T-helper 1 cell treated with Interleukin-12 subunit alpha and Interleukin-12 subunit beta and Interleukin-4 antibody, amounts not matched to agents 30 μg/mL and 1 μg/mL, for 36 hours (primary cell): Measurements from ENCODE around the gene SARS1.

Experiments
- H3K27ac Mint-ChIP-seq: one replicate; pipeline ENCODE4 v1.8.0; 2021; ENCODE audit warnings: mild to moderate bottlenecking, mixed read lengths
- H3K27me3 Mint-ChIP-seq: one replicate; pipeline ENCODE4 v1.8.0; 2021; ENCODE audit warnings: low read depth, mixed read lengths
- H3K36me3 Mint-ChIP-seq: one replicate; pipeline ENCODE4 v1.8.0; 2021; ENCODE audit warnings: low read depth, mixed read lengths
- H3K4me1 Mint-ChIP-seq: one replicate; pipeline ENCODE4 v1.8.0; 2021; ENCODE audit warnings: low read depth, mixed read lengths
- H3K4me3 Mint-ChIP-seq: one replicate; pipeline ENCODE4 v1.8.0; 2021; ENCODE audit warnings: mild to moderate bottlenecking, moderate library complexity, mixed read lengths
- H3K9me3 Mint-ChIP-seq: one replicate; pipeline ENCODE4 v1.8.0; 2021; ENCODE audit warnings: mixed read lengths

Gene SARS1

DNA sequence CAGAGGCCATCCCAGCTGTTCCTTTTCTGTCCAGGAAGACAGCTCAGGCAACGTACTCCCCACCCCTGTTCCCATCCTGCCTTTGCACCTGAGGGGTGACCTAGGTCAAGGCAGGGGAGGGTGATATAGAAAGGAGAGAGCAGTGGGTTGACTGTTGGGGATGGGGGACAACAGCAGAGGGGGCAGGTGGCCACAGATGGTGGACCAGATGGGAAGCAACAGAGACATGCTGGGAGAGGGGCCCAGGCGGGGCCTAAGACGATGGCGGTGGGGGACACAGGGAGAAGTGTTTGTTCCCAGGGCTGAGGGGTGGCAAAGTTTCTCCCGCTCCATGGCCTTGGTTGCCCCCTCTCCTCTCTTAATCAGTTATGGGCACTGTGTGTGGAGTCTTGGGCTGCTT is 42.0 kb downstream of the SARS1 start:
- Mint-ChIP-seq H3K36me3 (no peaks in the 10 kb centered on the region), H3K4me3 (no peak overlapping the region), H3K9me3 (no peaks in the 10 kb centered on the region), H3K27ac (no peak overlapping the region), H3K27me3 (peaks cover 9% of the 10 kb centered on the region), H3K4me1 (no peaks in the 10 kb centered on the region)

DNA sequence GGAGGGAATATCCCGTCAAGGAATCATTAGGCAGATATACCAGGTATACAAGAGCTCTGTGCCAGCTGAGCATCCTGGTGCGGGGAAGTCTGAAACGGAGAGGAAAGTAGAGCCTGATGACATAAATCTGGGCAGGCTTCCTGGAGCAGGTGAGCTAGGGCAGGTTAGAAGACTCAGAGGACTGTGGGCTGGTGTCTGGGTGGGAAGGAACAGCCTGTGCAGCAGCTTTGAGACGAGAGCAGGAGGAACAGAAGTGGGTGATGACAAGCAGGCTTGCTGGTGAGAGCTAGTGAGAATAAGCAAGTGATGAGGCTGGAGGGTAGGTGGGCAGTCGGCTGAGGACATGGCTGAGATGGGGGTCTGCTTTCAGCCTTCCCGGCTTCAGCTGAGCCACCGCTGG is 42.4 kb downstream of the SARS1 start:
- Mint-ChIP-seq H3K4me1 (no peaks in the 10 kb centered on the region), H3K27ac (peak overlapping the region; percentile 5), H3K36me3 (no peaks in the 10 kb centered on the region), H3K27me3 (peaks cover 6% of the 10 kb centered on the region), H3K4me3 (no peak overlapping the region), H3K9me3 (no peaks in the 10 kb centered on the region)

DNA sequence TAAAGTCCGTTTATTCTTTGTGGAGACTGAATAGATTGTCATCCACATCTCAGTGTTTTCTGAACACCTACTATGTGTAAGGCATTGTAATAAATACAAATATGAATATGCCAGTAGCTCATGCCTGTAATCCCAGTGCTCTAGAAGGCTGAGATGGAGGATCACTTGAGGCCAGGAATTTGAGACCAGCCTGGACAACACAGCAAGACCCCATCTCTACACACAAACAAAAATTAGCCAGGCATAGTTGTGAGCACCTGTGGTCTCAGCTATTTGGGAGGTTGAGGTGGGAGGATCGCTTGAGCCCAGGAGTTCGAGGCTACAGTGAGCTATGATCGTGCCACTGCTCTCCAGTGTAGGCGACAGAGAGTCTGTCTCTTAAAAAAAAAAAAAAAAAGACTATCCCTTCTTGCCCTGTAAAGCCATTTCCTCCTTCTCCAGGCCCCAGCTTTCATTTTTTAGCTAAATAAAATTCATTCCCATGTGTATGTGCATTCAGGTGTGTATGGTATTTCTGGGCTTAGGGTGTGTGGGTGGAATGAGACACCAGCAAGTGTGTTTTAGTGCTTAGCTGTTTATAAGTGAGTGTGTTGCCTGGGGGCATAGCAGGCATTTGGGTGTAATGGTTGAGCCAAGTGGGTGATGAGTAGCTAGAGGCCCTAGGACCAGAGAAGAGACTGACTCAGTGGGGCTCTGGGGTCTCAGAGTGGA is 43.4 kb downstream of the SARS1 start:
- Mint-ChIP-seq H3K36me3 (no peaks in the 10 kb centered on the region), H3K27ac (no peak overlapping the region), H3K4me3 (no peak overlapping the region), H3K27me3 (no peaks in the 10 kb centered on the region), H3K4me1 (no peaks in the 10 kb centered on the region), H3K9me3 (no peaks in the 10 kb centered on the region)

DNA sequence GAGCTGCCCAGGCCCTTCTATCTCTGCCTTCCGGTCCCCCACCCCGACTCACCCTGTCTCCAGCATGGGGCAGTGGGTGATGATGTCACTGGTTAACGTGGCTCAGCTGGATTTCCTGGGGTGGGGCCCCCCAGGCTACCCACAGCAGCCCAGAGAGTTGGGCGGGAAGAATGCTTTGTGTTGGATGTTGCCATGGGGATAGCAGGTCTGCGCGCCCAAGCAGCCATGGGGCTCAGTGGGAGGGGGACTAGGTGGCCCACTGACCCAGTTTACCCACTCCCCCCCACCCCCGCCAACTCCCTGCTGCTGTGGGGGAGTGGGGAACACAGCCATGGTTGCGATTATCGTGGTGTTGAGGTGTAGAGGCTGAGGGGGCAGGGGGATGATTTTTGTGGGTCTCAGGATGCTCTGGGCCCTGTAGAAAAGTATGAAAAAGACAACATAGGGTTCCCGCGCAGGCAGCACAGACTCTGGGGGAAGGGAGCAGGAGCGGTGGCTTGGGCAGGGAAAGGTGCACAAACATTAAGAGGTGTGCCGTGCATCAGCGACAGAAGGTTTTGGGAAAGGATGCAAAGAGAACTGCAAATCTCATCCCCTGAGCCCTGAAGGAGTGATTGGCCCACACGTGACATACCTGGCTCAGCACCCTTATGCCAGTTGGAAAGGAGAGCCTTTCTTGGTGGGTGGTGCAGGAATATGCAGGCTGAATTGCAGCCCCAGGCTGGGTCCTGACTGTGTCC is 44.1 kb downstream of the SARS1 start:
- Mint-ChIP-seq H3K4me3 (no peak overlapping the region), H3K27me3 (no peaks in the 10 kb centered on the region), H3K4me1 (no peaks in the 10 kb centered on the region), H3K27ac (no peak overlapping the region), H3K36me3 (no peaks in the 10 kb centered on the region), H3K9me3 (no peaks in the 10 kb centered on the region)

DNA sequence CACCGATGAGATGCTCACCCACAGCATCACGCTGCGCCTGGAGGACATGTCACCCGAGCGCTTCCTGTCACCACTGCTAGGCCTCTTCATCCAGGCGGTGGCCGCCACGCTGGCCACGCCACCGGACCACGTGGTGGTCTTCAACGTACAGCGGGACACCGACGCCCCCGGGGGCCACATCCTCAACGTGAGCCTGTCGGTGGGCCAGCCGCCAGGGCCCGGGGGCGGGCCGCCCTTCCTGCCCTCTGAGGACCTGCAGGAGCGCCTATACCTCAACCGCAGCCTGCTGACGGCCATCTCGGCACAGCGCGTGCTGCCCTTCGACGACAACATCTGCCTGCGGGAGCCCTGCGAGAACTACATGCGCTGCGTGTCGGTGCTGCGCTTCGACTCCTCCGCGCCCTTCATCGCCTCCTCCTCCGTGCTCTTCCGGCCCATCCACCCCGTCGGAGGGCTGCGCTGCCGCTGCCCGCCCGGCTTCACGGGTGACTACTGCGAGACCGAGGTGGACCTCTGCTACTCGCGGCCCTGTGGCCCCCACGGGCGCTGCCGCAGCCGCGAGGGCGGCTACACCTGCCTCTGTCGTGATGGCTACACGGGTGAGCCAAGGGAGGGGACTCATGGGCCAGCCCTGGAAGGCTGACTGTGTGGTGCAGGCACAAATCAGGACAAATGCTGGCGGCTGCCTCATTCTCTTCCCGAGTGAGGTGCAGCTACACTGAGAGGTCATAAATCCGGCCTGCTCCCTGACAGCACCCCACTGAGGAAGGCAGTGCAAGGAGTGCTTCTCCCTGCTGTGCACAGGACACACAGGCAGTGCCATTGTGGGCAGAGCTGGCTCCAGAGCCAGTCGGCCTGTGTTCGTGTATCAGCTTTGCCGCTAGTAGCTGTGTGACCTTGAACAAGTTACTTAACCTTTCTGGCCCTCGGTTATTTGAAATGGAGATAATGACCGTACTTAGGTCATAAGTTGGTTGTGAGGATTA is 45.1 kb downstream of the SARS1 start:
- Mint-ChIP-seq H3K9me3 (no peaks in the 10 kb centered on the region), H3K27ac (no peak overlapping the region), H3K27me3 (no peaks in the 10 kb centered on the region), H3K36me3 (no peaks in the 10 kb centered on the region), H3K4me1 (no peaks in the 10 kb centered on the region), H3K4me3 (no peak overlapping the region)

DNA sequence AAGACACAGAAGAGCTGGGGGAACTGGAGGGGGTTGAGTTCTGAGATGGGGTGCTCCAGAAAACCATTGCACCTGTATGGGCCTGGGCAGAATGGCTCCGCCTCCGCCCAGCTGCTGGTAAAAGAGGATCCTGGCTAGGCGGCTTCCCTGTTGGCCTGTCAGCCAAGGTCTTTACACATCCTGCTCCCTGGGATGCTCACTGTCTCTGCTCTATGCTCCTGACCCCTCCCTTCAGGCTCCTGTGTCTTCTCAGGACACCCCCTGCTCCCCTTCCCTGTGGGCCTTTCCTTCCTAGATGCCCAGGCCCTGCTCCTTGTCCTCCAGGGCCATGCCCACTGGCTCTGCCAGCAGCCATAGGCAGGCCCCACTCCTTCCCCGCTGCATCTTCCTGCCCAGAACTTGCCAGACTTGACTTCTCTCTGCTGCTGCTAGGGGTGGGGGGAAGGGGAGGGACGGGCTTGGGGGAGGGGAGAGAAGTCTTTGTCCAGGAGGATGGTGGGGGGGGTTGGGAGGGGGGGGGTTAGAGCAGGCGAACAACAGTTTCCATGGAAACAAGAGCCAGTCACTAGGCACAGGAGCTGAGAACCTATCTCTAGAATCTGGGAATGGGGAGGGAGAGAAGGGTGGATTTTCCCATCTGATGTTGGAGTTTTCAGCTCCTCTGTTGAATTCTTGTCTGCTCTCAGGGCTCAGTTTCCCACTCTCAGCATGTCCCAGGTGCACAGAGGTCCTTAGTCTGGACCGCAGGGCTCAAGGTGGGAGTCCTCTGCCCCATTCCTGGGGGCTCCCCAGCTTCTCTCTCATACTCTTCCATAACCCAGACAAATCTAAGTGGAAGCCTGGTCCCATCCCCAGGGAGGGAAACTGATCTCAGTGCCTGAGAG is 46.2 kb downstream of the SARS1 start:
- H3K27me3 Mint-ChIP-seq = no peaks in the 10 kb centered on the region
- no peak overlapping the region for H3K4me3 Mint-ChIP-seq
- H3K27ac Mint-ChIP-seq = no peak overlapping the region
- no peaks in the 10 kb centered on the region for H3K36me3 Mint-ChIP-seq
- H3K4me1 Mint-ChIP-seq = no peaks in the 10 kb centered on the region
- H3K9me3 Mint-ChIP-seq = no peaks in the 10 kb centered on the region

DNA sequence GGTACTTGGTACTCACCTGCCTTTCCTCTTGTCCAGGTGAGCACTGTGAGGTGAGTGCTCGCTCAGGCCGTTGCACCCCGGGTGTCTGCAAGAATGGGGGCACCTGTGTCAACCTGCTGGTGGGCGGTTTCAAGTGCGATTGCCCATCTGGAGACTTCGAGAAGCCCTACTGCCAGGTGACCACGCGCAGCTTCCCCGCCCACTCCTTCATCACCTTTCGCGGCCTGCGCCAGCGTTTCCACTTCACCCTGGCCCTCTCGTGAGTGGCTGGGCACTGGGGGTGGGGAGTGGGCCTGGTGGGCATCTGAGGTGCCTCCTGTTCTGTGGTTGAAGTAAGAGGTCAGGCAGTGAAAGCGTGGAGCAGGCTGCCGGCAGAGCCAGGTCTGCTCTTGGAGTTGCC is 47.3 kb downstream of the SARS1 start:
- H3K27me3 Mint-ChIP-seq = no peaks in the 10 kb centered on the region
- H3K27ac Mint-ChIP-seq = no peak overlapping the region
- H3K4me1 Mint-ChIP-seq = no peaks in the 10 kb centered on the region
- no peaks in the 10 kb centered on the region for H3K36me3 Mint-ChIP-seq
- no peak overlapping the region for H3K4me3 Mint-ChIP-seq
- no peaks in the 10 kb centered on the region for H3K9me3 Mint-ChIP-seq

DNA sequence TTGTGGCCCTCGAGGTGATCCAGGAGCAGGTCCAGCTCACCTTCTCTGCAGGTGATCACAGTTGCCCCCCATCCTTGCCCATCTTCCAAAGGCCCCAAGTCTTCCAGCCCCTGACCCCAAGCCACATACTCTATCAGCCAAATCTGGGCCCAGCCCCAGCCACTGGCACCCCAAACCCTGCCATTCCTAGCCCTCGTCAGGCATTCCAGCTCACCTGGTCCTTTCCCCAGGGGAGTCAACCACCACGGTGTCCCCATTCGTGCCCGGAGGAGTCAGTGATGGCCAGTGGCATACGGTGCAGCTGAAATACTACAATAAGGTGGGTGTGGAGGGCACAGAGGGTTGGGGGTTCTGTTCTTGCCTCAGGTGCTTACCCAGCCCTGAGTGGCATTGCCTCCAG is 47.9 kb downstream of the SARS1 start:
- H3K27me3 Mint-ChIP-seq = no peaks in the 10 kb centered on the region
- H3K27ac Mint-ChIP-seq = no peak overlapping the region
- no peaks in the 10 kb centered on the region for H3K4me1 Mint-ChIP-seq
- no peak overlapping the region for H3K4me3 Mint-ChIP-seq
- no peaks in the 10 kb centered on the region for H3K36me3 Mint-ChIP-seq
- H3K9me3 Mint-ChIP-seq = no peaks in the 10 kb centered on the region

DNA sequence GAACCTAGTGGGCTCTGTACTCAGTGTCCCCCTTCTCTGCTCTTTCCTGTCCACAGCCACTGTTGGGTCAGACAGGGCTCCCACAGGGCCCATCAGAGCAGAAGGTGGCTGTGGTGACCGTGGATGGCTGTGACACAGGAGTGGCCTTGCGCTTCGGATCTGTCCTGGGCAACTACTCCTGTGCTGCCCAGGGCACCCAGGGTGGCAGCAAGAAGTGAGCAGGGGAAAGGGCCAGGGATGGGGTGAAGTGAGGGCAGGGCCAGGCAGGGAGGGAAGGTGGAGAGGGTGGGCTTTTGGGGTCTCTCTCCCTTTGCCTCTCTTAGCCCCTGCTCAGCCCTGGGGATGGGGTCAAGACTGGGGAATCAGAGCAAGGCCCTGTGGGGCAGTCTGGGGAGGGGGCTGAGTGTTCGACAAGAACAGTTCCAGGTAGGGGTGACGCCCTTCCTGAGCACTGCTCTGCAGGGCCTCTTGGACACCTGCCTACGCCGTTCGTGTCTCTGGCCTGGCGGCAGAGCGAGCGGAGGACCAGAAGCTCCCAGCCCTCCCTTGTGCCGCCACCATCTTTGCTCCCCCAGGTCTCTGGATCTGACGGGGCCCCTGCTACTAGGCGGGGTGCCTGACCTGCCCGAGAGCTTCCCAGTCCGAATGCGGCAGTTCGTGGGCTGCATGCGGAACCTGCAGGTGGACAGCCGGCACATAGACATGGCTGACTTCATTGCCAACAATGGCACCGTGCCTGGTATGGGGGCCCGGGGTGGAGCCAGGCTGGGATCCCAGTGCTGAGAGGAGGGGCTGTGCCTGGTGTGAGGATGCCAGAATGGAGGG is 48.7 kb downstream of the SARS1 start:
- no peaks in the 10 kb centered on the region for H3K36me3 Mint-ChIP-seq
- no peak overlapping the region for H3K4me3 Mint-ChIP-seq
- no peaks in the 10 kb centered on the region for H3K4me1 Mint-ChIP-seq
- no peaks in the 10 kb centered on the region for H3K9me3 Mint-ChIP-seq
- no peaks in the 10 kb centered on the region for H3K27me3 Mint-ChIP-seq
- H3K27ac Mint-ChIP-seq = no peak overlapping the region

DNA sequence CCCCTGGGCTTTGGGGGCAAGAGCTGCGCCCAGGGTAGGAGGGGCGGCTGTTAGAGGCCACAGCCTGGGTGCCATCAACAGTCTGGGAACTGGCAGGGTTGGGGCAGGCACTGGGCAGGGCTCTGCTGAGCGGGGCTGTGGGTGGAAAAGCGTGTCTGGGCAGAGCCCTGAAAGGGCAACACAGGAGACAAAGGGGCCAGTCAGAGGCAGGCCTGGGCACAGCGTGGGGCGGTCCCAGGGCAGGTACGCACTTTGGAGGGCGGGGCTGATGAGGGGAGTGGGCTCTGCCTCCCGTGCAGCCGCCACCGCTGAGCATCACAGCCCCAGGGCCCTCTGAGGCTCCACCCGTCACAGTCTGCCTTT is 49.5 kb downstream of the SARS1 start:
- H3K27me3 Mint-ChIP-seq = no peaks in the 10 kb centered on the region
- no peak overlapping the region for H3K27ac Mint-ChIP-seq
- no peak overlapping the region for H3K4me3 Mint-ChIP-seq
- H3K4me1 Mint-ChIP-seq = no peaks in the 10 kb centered on the region
- H3K9me3 Mint-ChIP-seq = no peaks in the 10 kb centered on the region
- H3K36me3 Mint-ChIP-seq = no peaks in the 10 kb centered on the region

DNA sequence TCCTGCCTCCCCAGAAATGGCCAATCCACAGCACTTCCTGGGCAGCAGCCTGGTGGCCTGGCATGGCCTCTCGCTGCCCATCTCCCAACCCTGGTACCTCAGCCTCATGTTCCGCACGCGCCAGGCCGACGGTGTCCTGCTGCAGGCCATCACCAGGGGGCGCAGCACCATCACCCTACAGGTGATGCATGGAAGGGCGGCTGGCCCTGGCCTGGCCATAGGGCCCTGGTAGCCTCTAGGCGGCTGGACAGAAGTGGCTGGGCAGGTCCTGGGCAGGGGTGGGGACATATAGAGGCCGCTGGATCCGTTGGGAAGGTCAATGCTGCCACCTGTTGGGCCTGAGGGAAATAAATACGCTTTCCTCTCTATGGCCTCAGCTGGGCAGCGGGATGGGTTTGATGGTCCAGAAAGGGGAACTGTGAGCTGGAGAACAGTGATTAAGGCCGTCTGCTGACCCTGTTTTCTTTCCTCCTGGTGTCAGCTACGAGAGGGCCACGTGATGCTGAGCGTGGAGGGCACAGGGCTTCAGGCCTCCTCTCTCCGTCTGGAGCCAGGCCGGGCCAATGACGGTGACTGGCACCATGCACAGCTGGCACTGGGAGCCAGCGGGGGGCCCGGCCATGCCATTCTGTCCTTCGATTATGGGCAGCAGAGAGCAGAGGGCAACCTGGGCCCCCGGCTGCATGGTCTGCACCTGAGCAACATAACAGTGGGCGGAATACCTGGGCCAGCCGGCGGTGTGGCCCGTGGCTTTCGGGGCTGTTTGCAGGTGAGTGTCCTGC is 50.1 kb downstream of the SARS1 start:
- Mint-ChIP-seq H3K27ac (no peak overlapping the region), H3K36me3 (no peaks in the 10 kb centered on the region), H3K27me3 (no peaks in the 10 kb centered on the region), H3K4me1 (no peaks in the 10 kb centered on the region), H3K9me3 (no peaks in the 10 kb centered on the region), H3K4me3 (no peak overlapping the region)

DNA sequence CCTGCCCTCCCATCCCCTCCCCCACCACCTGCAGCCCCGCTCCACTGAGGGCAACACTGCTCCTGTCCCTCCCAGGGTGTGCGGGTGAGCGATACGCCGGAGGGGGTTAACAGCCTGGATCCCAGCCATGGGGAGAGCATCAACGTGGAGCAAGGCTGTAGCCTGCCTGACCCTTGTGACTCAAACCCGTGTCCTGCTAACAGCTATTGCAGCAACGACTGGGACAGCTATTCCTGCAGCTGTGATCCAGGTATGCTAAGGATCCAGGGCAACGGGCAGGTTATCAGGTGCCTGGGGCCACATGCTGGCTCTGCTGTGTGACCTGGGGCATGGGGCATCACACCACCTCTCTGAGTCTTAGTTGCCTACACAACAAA is 50.6 kb downstream of the SARS1 start:
- no peak overlapping the region for H3K27ac Mint-ChIP-seq
- no peak overlapping the region for H3K4me3 Mint-ChIP-seq
- H3K4me1 Mint-ChIP-seq = no peaks in the 10 kb centered on the region
- H3K27me3 Mint-ChIP-seq = no peaks in the 10 kb centered on the region
- H3K9me3 Mint-ChIP-seq = no peaks in the 10 kb centered on the region
- no peaks in the 10 kb centered on the region for H3K36me3 Mint-ChIP-seq

DNA sequence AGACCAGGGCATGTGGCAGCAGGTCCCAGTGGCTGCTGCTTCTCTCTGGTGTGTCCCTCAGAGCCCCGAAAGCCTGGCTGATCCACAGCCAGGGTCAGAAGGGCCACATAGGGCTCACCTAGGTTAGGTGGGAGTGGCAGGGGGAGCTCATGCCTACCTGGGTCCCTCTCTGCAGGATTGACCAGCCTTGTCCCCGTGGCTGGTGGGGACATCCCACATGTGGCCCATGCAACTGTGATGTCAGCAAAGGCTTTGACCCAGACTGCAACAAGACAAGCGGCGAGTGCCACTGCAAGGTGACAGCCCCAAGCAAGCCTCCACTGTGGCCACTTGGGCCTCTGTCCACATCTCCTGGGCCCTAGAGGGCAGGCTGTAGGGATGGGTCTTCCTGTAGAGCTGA is 51.3 kb downstream of the SARS1 start:
- Mint-ChIP-seq H3K27ac (no peak overlapping the region), H3K27me3 (no peaks in the 10 kb centered on the region), H3K4me3 (no peak overlapping the region), H3K9me3 (no peaks in the 10 kb centered on the region), H3K4me1 (no peaks in the 10 kb centered on the region), H3K36me3 (no peaks in the 10 kb centered on the region)
